ENCODE results near the gene CNGA3.

Gene CNGA3

DNA sequence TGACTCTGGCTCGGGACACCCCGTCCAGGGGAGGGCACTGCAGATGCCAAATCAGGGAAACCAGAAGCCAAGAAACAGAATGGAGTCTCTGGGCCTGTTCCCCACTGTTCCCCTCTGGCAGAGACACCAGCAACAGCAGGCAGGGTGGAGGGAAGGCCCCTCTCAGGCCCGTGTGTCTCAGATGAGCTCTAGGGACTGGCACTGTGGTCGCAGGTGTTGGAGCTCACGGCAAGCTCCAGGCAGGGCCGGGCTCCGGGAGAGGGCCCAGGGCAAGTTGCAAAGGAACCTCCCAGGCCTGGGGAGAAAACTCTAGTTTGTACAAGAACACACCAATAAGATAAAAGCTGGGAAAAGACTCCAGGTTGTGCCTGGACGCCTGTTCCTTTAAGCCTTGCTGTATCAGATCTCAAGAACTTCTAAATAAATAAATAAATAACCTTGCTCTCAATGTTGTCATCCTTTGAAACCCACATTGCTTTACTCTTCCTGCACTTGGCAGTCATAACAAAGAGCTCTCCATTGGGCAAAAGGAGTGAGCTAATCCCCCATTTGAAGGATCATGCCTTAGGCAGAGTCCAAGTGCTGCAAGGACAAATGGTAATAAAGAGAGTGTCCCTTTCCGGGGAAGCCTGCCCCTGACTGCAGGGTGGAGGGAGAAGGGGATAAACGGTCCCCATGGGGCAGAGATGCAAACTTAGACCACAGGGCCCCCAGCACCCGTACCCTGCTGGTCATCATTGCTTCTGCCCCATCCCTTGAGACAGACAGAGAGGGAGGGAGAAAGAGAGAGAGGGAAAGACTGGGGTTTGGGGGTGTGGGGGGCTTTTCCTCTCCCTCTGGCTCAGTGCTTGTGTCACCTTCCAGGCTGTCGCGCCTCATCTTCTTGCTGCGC lies 33.3 kb downstream of the CNGA3 start:
- DNase-seq, result no peak

GRCh38 chr2:98380203-98380535 lies 33.9 kb downstream of the CNGA3 start:
- no peak for DNase-seq

DNA sequence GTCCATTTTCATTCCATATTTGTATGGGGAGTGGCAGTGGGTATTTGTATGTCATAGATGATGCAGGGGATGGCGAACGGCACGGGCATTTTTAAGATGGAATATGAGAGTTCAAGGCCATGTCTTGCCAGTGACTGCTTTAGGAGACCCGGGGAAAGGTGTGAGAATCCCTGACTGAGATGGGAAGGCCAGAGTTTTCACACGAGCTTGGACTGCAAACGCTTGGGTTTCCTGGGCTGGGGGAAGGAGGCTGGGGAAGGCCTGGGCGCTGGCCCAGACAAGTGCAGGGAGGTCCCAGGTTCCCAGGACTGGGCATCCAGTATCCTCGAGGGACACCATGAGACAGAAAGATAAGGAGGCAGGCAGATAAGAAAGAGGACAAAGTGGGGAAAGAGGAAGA lies 35.2 kb downstream of the CNGA3 start:
- no peak for DNase-seq

DNA sequence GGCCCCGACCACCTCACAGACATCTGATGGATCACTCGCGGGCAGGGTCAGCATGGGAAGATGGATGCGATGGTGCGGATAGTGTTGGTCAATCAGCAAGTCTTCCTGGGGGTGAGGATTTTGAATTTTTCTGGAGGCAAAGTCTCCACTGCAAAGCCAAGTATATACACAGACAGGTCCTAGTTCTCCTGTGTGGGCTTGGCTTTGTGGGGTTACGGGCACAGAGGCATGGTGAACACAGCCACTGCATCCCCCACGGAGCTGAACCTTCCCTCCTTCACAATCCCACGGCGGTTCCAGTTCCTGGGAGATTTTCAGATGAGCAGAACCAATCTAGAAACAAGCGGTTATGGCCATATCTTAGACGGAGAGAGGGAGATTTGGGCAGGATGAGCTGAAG lies 35.8 kb downstream of the CNGA3 start:
- DNase-seq, result no peak

DNA sequence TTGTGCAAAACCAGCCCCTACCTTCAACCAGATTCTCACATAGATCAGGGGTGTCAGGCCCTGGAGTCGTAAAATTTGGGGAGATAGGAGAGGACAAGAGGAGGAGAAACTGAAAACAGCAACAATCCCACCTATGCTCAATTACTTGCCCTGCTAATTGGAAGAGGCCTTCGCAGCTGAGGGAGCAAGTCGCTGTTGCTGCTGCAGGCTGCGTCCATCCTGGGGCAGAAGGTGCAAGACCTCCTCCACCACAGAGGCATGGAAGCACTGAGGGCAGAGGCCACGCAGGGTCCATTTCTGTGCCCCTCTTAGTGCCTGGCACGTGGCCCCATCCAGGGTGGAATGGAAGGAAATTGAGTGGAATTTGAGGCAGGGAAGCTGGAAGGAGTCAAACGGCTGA lies 36.5 kb downstream of the CNGA3 start:
- DNase-seq, result no peak

- DNase-seq, result no peak
These were observed 36.9 kb downstream of the CNGA3 start for GRCh38 chr2:98383166-98383565.

GRCh38 chr2:98385050-98385699 lies 38.9 kb downstream of the CNGA3 start:
- DNase-seq, result peak; percentile 68

DNA sequence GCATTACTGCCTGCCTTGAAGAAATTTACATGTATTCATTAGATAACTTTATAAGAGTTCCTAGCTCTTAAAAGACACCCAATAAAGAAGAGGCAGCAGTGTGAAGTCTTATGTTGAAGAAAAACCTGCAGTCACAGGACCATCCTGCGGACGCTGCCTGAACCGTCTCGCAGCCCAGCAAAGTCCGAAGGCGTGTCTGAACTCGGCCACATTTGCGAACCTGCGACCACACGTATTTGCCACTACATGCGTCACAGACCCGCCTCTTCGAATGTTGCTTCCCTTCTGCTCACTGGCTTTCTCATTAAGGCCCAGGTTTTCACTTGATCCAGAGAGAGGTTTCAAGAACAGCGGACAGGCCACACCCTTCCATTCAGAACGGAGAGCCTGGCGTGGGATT lies 41.2 kb downstream of the CNGA3 start:
- no peak for DNase-seq

- DNase-seq, result no peak
These were observed 41.8 kb downstream of the CNGA3 start for GRCh38 chr2:98388081-98388480.

DNA sequence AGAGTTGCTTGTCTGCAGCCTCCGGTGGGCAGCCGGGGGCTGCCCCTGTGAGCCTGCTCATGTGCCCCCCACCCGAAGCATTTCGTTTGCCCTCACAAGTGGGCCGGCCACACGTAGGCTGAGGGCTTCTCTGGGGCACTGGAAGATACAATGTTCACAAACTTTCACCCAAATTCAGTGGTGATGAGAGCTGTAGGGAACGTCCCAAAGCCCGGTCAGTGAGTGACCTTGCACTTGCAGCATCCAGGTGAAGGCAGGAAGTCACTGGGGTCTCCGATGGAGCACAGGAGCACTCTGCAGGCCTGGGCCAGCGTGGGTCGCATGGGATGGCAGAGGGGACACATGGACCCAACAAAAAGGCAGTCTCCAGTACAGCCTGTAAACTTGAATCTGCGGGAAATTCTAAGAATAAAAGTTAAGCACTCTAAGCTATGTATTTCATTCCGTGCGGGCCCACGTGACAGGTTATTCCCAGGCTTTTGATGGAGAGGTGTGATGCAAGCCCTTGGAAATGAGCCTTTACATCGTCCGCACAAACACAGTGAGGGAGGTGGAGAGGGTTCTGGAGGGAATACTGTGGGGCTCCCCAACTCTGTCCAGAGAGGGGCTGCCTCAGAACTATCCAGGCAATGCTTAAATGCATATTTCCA lies 42.5 kb downstream of the CNGA3 start:
- no peak for DNase-seq

GRCh38 chr2:98389251-98389605 lies 43.0 kb downstream of the CNGA3 start:
- DNase-seq, result no peak

DNA sequence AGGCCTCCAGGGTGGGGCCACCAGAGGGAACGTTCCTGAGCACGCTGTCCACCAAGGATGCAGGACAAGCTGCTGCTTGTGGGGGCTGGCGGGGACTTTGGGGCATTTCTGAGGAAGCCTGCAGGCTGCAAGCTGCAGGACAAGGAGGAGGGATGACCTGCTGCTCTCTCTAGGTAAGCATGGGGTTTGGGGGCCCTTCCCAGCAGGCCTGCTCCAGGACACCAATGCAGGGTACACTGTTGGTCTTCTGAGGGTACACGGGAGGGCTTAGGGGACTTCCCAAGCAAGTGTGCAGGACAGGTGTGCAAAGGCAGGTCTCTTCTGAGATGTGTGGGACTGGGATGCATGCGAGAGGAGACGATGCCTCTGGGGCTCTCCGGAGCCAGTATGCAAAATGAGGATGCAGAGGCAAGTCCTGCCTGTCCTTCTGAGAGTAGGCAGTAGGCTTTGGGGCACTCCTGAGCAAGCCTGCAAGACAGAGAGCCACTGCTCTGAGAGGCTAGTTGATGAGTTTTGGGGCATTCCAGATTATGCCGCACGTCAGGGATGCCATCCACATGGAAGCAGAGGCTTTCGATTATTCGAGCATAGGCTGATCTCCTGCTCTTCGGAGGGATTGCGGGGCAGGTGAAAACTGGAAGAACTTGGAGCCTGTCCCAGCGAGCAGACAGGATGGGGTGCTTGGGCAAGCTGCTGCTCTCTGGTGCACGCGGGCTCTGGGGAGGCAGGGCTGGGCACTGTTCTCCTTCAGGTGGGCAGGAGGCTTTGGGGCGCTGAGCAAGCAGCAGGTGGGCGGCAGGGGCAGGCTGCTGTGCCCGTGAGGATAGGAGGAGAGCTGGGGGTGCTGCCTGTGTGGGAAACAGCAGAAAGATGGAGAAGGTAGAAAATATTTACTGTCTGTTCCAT lies 44.6 kb downstream of the CNGA3 start:
- DNase-seq, result no peak

DNA sequence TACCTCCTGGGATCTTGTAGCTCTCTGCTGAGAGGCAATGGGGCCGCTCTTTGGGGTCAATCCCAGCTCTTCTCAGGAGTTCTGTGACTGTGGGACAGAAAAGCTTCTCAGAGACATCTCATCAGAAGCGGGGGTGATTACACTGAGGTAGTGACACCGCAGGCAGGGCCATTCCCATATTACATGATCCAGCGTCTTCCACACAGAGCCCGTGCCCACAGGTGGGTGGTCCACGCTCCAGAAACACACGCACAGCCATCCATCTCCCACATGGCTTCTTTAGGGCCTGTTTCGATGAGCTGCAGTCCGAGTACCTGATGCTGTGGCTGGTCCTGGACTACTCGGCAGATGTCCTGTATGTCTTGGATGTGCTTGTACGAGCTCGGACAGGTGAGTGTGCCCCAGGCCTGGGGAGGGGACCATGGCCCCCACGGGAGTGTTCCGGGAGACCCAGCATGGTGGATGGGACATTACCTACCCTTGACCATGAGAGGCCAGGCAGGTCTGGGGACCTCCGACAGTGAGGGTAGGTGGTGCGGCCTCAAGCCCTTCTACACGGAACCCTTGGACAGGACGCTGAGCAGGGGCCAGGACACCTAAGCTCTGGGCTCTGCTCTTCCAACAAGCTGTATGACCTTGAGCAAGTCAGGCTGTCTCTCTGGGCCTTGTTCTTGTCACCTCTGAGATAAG lies 45.5 kb downstream of the CNGA3 start:
- DNase-seq, result no peak

DNA sequence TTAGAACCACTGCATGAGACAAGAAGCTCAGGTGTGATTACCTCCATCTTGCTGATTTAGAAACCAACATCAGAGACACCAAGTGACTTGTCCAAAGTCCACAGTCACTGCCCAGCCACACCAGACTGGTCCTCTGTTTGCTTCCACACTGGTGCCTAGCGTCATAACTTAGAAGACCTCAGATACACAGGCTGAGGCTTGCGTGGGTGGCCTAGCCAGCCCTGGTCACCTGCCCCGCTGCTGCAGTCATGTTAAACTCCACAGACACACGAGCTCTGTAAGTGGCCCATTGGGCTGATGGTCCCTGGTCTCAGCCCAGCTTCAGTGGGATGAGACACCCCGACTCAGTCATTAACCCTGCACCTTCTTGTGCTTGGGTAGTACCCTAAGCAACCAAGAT lies 47.1 kb downstream of the CNGA3 start:
- no peak for DNase-seq

GRCh38 chr2:98394595-98395153 lies 48.4 kb downstream of the CNGA3 start:
- DNase-seq, result no peak

- no peak for DNase-seq
These were observed 49.7 kb downstream of the CNGA3 start for GRCh38 chr2:98395977-98396376.

GRCh38 chr2:98396745-98397355 lies 50.6 kb downstream of the CNGA3 start:
- DNase-seq, result no peak

- no peak for DNase-seq
These were observed 52.9 kb downstream of the CNGA3 start for GRCh38 chr2:98399140-98399539.

DNA sequence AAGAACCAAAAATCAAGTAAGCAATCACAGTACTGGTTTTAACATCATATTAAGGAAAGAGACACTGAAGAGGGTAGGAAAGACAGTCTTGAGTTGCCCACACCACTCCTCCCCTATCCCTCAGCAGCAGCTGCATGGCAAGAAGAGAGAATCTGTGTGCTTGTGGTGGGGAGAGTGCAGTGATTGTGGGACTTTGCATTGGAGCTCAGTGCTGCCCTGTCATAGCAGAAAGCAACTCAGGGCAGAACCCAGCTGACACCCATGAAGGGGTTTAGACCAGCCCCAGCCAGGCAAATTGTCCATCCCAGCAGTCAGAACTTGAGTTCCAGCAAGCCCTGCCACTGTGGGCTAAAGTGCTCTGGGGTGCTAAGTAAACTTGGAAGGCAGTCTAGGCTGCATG lies 57.6 kb downstream of the CNGA3 start:
- DNase-seq, result no peak

DNA sequence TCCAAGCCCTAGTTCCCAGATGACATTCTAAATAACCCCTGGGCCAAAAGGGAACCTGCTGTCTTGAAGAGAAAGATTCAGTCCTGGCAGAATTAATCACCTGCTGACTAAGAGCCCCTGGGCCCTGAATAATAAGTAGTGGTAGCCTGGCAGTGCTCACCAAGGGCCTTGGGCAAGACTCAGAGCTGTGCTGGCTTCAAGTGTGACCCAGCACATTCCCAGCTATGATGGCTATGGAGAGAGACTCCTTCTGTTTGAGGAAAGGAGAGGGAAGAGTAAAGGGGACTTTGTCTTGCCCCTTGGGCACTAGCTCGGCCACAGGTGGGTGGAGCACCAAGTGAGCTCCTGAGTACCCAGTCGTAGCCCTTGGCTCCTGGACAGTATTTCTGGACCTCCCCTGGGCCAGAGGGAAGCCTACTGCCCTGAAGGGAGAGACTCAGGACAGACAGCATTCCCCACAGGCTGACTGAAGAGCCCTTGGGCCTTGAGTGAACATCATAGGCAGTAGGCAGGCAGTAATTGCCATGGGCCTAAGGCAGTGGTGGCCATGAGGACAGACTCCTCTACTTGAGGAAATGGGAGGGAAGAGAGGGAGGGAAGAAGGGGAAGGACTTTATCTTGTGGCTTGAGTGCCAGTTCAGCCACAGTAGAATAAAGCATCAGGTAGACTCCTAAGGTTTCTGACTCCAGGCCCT lies 58.4 kb downstream of the CNGA3 start:
- DNase-seq, result no peak

DNA sequence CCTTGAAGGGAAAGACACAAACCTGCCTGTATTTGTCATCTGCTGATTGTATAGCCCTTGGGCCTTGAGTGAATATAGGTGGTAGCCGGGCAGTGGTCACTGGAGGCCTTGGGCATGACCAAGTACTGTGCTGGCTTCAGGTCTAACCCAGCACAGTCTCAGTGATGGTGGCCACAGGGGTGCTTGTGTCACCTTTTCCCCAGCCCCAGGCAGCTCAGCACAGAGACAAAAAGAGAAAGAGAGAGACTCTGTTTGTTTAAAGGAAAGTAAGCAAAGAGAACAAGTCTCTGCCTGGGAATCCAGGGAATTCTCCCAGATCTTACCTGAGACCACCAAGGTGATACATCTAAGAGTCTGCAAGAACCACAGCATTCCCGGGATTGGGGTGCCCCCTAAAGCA lies 59.0 kb downstream of the CNGA3 start:
- no peak for DNase-seq

All from CD4-positive, alpha-beta T cell treated with Interleukin-12 subunit alpha and Interleukin-12 subunit beta, for 1 hour (primary cell).